Activated T-helper 2 cell treated with anti-CD3 and anti-CD28 coated beads, Interferon-gamma antibody, Interleukin-2, Interleukin-4, amounts not matched to agents 10 μg/mL and 5 μg/mL and 100 μg/mL, durations not matched to agents 14 hours and 24 hours and 36 hours (primary cell): ENCODE measurements around the gene XCR1. TPM values are rescaled to one million over a fixed set of nuclear protein-coding genes. Genes with fewer than 3 reads are reported as not detected.
"Not testable (repeated sequence)": the region's sequence is repeated elsewhere in the genome, so short reads cannot be mapped to it uniquely, and the experiment has no call there.

ENCODE experiments used
- DNase-seq: peaks from one replicate; pipeline ENCODE4 v3.0.0; 2021; ENCODE audit warnings: low spot score
- H3K27ac Mint-ChIP-seq: one replicate; pipeline ENCODE4 v1.8.0; 2021; ENCODE audit warnings: mixed read lengths
- H3K27me3 Mint-ChIP-seq: one replicate; pipeline ENCODE4 v1.8.0; 2021; ENCODE audit warnings: low read depth, mixed read lengths
- H3K36me3 Mint-ChIP-seq: one replicate; pipeline ENCODE4 v1.8.0; 2021; ENCODE audit warnings: low read depth, mixed read lengths
- H3K4me1 Mint-ChIP-seq: one replicate; pipeline ENCODE4 v1.8.0; 2021; ENCODE audit warnings: low read depth, mixed read lengths
- H3K4me3 Mint-ChIP-seq: one replicate; pipeline ENCODE4 v1.8.0; 2021; ENCODE audit warnings: low read depth, mild to moderate bottlenecking, moderate library complexity, mixed read lengths
- H3K9me3 Mint-ChIP-seq: one replicate; pipeline ENCODE4 v1.8.0; 2021; ENCODE audit warnings: mixed read lengths
- intact Hi-C: fragments of 100-400 bp; cut with micrococcal nuclease; formaldehyde crosslinking; loops from one replicate; pipeline ENCODE4 v1.15.1; 2023
- total RNA-seq: library from RNA; stranded (reverse); gene quantifications from 2 replicates; pipeline ENCODE4 v1.2.3, GENCODE V29; 2022

The XCR1 gene
- total RNA-seq, 1 donor from 2014 or later, result 0.07 TPM

DNA sequence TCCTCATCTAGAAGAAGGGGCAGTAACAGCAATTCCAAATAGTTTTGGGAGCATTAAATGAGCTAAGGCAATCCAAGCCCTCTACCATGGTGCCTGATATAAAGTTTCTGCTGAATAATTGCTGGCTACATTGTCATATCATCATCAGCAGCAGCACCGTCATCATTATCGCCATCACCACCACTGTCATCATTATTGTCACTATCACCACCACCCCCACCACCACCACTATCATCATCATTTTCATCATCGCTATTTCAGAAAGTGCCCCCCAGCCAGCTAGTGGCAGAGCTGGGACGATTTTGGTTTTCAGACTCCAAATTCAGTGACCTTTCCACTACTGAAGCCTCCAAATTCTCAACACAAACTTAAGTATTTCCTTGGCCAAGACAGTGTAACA lies 15.0 kb downstream of the XCR1 start:
- Mint-ChIP-seq H3K4me1 (peaks cover 32% of the 10 kb centered on the region), H3K9me3 (peaks cover 6% of the 10 kb centered on the region), H3K36me3 (no peaks in the 10 kb centered on the region), H3K4me3 (no peak overlapping the region), H3K27ac (no peak overlapping the region), H3K27me3 (no peaks in the 10 kb centered on the region)
- DNase-seq, result no peak
- intact Hi-C loops, result no loop called here

DNA sequence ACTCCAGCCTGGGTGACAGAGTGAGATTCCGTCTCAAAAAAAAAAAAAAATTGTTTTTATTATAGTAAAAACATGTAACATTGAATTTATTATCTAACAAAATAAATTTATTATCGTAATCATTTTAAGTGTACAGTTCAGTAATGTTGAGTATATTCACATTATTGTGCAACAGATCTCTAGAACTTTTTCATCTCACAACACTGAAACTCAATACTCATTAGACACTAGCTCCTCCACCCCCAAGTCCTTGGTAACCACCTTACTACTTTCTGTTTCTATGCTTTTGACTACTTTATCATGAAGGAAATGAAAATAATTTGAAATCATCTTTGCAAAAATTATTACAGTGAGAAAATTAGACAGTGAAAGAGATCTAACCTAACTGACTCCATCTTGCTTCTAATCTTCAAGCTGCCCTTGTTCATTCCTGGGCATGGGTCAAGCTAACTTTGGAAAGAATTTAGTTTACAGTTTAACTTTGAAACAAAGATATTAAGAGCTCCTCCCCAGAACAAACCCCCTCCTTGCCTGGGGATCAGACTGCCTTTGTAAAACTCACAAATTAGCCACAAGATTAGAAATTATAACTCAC lies 16.7 kb downstream of the XCR1 start:
- H3K4me3 Mint-ChIP-seq, result no peak overlapping the region
- peak overlapping the region; percentile 43 for H3K27ac Mint-ChIP-seq
- no peak for DNase-seq
- no peaks in the 10 kb centered on the region for H3K27me3 Mint-ChIP-seq
- peaks cover 6% of the 10 kb centered on the region for H3K9me3 Mint-ChIP-seq
- H3K4me1 Mint-ChIP-seq, result peaks cover 28% of the 10 kb centered on the region
- intact Hi-C loops, result no loop called here
- H3K36me3 Mint-ChIP-seq, result no peaks in the 10 kb centered on the region

DNA sequence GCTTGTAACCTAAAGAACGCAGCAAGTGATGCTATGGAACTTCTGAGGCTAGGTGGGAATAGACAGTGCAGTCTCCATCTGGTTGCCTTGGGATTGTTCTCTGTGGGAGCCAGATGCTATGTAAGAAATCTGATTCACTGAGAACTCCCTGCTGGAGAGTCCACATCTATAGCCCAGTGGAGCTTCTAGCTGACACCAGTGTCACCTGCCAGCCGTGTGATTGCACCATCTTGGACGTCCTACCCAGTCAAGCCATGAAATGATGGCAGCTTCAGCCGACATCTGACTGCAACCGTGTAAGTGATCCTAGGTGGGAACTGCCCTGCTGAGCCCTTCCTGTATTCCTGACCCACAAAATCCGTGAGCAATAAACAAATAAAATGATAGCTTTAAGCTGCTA lies 19.2 kb downstream of the XCR1 start:
- Mint-ChIP-seq H3K27me3 (no peaks in the 10 kb centered on the region), H3K27ac (no peak overlapping the region), H3K4me3 (no peak overlapping the region), H3K4me1 (peaks cover 18% of the 10 kb centered on the region), H3K9me3 (peaks cover 6% of the 10 kb centered on the region), H3K36me3 (no peaks in the 10 kb centered on the region)
- no peak for DNase-seq
- intact Hi-C loops, result no loop called here

DNA sequence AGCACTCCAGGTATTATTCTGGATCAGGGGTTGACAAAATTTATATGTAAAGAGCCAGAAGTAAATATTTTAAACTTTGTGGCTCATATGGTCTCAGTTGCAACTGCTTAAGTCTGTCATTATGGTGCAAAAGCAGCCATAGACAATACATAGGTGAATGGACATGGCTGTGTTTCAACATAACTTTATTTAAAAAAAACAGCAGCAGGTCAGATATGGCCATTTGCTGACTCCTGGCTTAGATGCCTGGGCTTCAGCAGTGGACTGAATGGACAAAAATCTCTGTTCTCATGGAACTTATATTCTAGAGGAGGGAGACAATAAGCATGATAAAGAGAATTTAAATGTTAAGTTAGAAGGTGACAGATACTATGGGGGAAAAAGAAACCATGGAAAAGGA lies 20.0 kb downstream of the XCR1 start:
- intact Hi-C loops, result no loop called here
- H3K27me3 Mint-ChIP-seq, result no peaks in the 10 kb centered on the region

DNA sequence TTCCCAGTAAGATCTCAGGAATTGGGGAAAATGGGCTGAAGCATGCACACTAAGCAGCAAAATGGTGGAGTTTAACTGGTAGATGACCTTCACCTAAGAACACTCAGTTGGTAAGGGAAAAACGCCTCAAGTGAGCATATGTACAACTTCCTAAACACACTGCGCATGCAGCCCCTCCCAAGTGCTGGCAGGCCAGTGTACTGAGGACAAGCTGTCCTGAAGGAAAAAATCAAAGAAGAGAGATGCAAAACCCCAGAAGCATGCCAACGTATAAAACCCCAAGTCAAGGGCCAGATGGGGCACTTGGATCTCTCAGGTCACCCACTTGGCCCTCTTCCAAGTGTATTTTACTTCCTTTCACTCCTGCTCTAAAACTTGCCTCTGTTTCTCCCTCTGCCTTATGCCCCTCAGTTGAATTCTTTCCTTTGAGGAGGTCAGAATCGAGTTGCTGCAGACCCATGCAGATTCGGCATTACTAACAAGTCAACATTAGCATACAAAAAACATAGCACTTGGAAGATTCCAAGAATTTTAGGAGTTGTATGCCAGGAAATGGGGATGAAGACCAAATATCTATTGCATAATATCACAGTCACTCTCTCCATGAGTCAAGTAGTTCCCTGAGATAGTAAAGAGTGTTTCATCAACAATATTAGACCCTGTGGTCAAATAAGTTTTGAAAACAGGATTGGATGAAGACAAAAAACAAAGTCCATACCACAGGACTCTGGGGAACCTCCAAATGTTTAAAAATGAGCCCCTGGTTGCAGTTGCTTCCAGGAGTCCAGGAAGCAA lies 20.8 kb downstream of the XCR1 start:
- Mint-ChIP-seq H3K27me3 (no peaks in the 10 kb centered on the region), H3K36me3 (no peaks in the 10 kb centered on the region), H3K4me1 (peaks cover 12% of the 10 kb centered on the region), H3K9me3 (no peaks in the 10 kb centered on the region), H3K4me3 (no peak overlapping the region), H3K27ac (no peak overlapping the region)
- DNase-seq, result no peak
- intact Hi-C loops, result no loop called here

More for the DNA sequence above, 20.0 kb downstream of the XCR1 start:
- DNase-seq, result no peak
- H3K27ac Mint-ChIP-seq, result no peak overlapping the region
- no peaks in the 10 kb centered on the region for H3K36me3 Mint-ChIP-seq
- peaks cover 1% of the 10 kb centered on the region for H3K9me3 Mint-ChIP-seq
- H3K4me3 Mint-ChIP-seq, result no peak overlapping the region
- peaks cover 15% of the 10 kb centered on the region for H3K4me1 Mint-ChIP-seq

DNA sequence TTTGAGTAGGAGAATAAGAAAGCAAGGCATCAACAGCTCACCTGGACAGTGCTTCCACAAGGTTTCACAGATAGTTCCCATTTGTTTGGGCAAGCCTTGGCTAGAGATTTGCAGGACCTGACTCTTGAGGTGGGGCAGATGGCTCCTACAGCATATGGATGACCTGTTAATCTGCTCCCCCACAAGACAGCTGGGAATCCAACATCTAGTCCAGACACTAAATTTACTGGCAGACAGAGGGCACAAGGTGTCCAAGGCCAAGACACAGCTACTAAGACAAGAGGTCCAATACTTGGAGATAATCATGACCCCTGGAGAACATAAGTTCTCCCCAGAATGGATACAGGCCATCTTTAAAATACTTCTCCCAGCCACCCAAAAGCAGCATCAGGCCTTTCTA lies 23.6 kb downstream of the XCR1 start:
- H3K4me3 Mint-ChIP-seq, intact Hi-C loops, H3K36me3 Mint-ChIP-seq, H3K9me3 Mint-ChIP-seq, DNase-seq, H3K27me3 Mint-ChIP-seq, H3K27ac Mint-ChIP-seq, H3K4me1 Mint-ChIP-seq: not testable (repeated sequence)

DNA sequence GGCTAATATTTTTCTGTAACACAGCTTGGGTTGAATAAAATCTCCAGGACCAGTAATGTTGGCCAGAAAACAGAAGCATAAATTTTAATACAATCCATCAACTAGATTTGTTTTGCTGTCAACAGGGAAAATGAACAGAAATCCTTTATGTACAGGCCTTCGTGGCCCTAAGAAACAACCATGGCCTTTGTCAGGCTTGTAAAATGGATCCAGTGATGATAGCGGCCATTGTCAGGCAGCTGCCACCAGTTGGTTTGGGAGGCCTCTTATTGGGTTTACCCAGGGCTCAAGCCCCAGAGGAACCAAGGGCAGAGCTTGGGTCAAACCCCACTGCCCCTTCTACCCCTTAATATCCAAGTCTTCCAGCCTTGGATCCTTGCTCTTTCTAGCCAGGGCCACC lies 26.1 kb downstream of the XCR1 start:
- intact Hi-C loops, result no loop called here
- no peak overlapping the region for H3K27ac Mint-ChIP-seq
- no peak overlapping the region for H3K4me3 Mint-ChIP-seq
- H3K9me3 Mint-ChIP-seq, result no peaks in the 10 kb centered on the region
- no peaks in the 10 kb centered on the region for H3K36me3 Mint-ChIP-seq
- peaks cover 9% of the 10 kb centered on the region for H3K4me1 Mint-ChIP-seq
- peaks cover 13% of the 10 kb centered on the region for H3K27me3 Mint-ChIP-seq
- no peak for DNase-seq

DNA sequence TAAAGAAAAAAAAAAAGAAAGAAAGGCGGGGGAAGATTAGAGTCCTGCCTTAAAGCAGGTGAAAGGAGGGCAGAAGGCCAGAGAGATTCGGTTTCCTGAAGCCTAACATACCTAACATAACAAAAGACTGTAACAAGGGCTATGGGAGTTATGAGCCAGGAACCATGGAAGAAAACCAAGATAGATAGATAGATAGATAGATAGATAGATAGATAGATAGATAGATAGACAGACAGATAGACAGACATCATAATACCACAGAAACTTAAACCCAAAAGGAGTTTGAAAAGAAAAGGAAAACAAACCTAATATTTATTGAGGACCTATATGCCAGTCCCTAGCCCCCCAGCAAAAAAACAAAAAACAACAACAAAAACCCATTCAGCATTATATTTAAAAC lies 29.3 kb downstream of the XCR1 start:
- Mint-ChIP-seq H3K9me3 (no peaks in the 10 kb centered on the region), H3K4me3 (no peak overlapping the region), H3K4me1 (peaks cover 26% of the 10 kb centered on the region), H3K36me3 (peaks cover 5% of the 10 kb centered on the region), H3K27me3 (peaks cover 13% of the 10 kb centered on the region), H3K27ac (no peak overlapping the region)
- intact Hi-C loops, result loop anchor here (10.0 kb wide), 2 partner anchors 133 to 297 kb away; no protein-coding TSS in a partner anchor
- no peak for DNase-seq

DNA sequence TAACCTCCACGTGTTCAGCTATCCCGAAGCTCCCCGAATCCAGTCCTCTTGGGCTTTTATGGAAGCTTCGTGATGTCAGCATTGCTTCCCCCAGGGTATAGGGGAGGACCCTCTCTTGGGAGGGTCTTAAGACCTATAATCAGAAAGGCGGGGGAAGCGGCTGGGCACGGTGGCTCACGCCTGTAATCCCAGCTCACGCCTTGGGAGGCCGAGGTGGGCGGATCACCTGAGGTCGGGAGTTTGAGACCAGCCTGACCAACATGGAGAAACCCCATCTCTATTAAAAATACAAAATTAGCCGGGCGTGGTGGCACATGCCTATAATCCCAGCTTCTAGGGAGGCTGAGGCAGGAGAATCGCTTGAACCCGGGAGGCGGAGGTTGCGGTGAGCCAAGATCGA lies 29.8 kb downstream of the XCR1 start:
- not testable (repeated sequence) for H3K4me3 Mint-ChIP-seq, DNase-seq, H3K36me3 Mint-ChIP-seq, H3K9me3 Mint-ChIP-seq, H3K27ac Mint-ChIP-seq
- Mint-ChIP-seq H3K27me3 (peaks cover 13% of the 10 kb centered on the region), H3K4me1 (peaks cover 30% of the 10 kb centered on the region)
- intact Hi-C loops, result loop anchor here (10.0 kb wide), 2 partner anchors 133 to 297 kb away; no protein-coding TSS in a partner anchor

DNA sequence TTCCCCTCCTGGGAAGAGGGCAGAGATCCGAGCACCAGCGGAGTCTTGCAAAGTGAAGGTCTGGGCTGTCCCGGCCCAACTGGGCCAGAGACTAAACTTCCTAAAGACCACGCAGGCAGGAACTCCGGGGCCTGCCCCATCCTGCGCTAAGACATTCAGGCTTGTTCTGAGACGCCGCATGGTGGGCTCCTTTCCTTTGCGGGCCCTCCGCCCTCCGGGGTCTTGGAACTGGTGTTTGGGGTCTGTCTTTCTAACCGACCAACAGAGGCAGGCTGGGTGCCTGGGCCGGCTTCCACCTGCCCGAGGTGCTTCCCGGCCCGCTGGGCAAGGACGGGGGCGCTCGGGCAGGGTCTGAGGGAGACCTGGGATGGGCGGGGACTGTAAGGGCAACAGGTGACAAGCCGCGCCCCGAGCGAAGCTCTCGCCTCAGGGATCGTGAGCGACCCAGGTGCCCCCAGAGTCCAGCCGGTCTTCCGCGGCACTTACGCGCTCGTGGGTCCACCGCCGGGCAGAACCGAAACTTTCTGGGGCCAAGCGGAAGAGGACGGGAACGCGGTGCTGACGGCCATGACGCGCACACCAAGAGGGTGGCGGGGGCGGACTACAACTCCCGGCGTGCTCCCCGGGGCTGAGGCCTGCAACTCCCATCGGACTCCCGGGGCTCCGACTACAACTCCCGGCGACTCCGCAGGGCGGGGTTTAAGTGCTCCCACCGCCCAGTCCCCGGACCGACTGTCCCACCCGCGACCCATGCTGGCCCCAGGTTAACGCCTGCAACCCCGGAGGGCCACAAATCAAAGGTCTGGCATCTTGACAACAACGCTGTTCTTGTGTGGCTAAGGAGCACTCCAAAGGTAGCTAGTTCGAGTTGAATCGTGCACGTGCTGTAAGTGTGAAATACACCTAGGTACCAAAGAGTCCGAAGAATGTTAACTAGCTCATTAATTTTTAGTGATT lies 31.8 kb downstream of the XCR1 start, which contains the start of gene FYCO1:
TSS of gene FYCO1 (minus strand) at position 589 of the 957 bp plus-strand sequence. CDS start 10,914 bp downstream, outside the sequence.
- Mint-ChIP-seq H3K27ac (peak within 1 kb of the TSS; percentile 95), H3K9me3 (no peaks in the 10 kb centered on the region), H3K4me3 (peak within 1 kb of the TSS; percentile 85), H3K36me3 (peaks cover 24% of the 10 kb centered on the region), H3K27me3 (peaks cover 13% of the 10 kb centered on the region), H3K4me1 (peaks cover 44% of the 10 kb centered on the region)
- peak; percentile 80 for DNase-seq
- intact Hi-C loops, result loop anchor here (10.0 kb wide), 2 partner anchors 131 to 299 kb away; no protein-coding TSS in a partner anchor

DNA sequence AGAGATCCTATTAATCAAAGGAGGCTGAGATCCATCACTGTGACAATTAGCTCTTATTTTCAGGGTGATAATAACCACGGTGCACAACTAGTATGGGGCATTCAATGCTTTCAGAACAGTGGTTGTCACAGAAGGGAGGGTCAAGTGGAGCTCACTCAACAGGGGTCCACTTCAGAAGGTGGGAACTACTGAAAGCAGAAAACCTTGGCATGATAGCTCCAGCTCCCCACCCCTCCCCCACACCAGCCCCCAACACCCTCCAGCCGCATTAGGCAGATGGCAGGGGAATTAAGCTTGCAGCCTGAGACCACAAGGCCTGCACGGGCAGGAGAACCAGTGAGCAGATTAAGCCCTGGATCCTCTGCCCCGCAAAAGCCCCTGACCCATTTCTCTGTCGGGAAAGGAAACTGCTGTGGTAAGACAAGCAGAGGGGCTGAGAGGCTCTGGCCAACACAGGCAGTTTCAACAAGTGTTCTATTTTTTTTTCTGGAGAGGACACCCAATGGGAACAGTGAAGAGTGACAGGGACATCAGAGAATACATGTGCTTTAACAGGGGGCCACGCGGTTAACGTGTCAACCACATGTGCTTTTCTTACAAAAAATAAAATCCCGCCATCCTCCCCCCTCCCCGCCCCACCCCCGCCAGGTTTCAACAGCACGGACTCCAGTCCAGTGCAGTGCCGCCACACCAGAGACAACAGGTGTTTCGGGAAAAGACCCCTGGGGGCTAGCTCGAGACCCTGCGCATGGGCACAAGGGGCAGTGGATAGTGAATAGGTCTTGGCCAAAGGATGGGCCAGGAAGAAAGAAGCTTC lies 32.7 kb downstream of the XCR1 start:
- Mint-ChIP-seq H3K9me3 (no peaks in the 10 kb centered on the region), H3K4me1 (peaks cover 53% of the 10 kb centered on the region), H3K27ac (peak overlapping the region; percentile 95), H3K36me3 (peaks cover 33% of the 10 kb centered on the region), H3K27me3 (peaks cover 11% of the 10 kb centered on the region), H3K4me3 (peak overlapping the region; percentile 85)
- no peak for DNase-seq
- intact Hi-C loops, result loop anchor here (1.0 to 10.0 kb wide), 3 partner anchors 76 to 300 kb away; no protein-coding TSS in a partner anchor
